Suprapubic skin (tissue), 4 donors: Measurements from ENCODE around the gene SLC25A24. TPM values are rescaled to one million over a fixed set of nuclear protein-coding genes. Genes with fewer than 3 reads are reported as not detected.
"Not testable (repeated sequence)": the region's sequence is repeated elsewhere in the genome, so short reads cannot be mapped to it uniquely, and the experiment has no call there.

ENCODE experiments used
- DNase-seq, 2 donors: peaks; one replicate each; pipeline ENCODE4 v3.0.0-alpha.2; 2019; ENCODE audit warnings: low spot score in 2 of 2
- H3K27ac ChIP-seq: fragments of 200-600 bp; sonication (generic); one replicate; pipeline ENCODE4 v1.5.1; 2019
- H3K27me3 ChIP-seq: fragments of 200-600 bp; sonication (generic); one replicate; pipeline ENCODE4 v1.5.1; 2019
- H3K36me3 ChIP-seq: fragments of 200-600 bp; sonication (generic); one replicate; pipeline ENCODE4 v1.5.1; 2019
- H3K4me1 ChIP-seq: fragments of 200-600 bp; sonication (generic); one replicate; pipeline ENCODE4 v1.5.1; 2019
- H3K4me3 ChIP-seq: fragments of 200-600 bp; sonication (generic); one replicate; pipeline ENCODE4 v1.5.1; 2019; ENCODE audit warnings: mild to moderate bottlenecking
- H3K9me3 ChIP-seq: fragments of 200-600 bp; sonication (generic); one replicate; pipeline ENCODE4 v1.5.1; 2019
- CTCF ChIP-seq, 2 donors: fragments of 200-600 bp in 1 of 2; fragments of 450-650 bp in 1 of 2; sonication (generic) in 1 of 2; IDR thresholded peaks; one replicate each; pipeline ENCODE4 v1.5.1; 2016 to 2019; ENCODE audit warnings: antibody characterized with exemption in 2 of 2, mild to moderate bottlenecking in 1 of 2, moderate library complexity in 1 of 2
- EP300 ChIP-seq: sonication (generic); formaldehyde crosslinking; IDR thresholded peaks from one replicate; pipeline ENCODE4 v1.6.1; 2017; ENCODE audit warnings: antibody characterized with exemption
- POLR2A ChIP-seq, 2 donors: fragments of 450-650 bp; IDR thresholded peaks; one replicate each; pipeline ENCODE4 v1.6.1; 2017; ENCODE audit warnings: antibody characterized with exemption in 2 of 2, mild to moderate bottlenecking in 2 of 2, moderate library complexity in 2 of 2
- POLR2AphosphoS5 ChIP-seq, 3 donors: sonication (generic); formaldehyde crosslinking; IDR thresholded peaks; one replicate each; pipeline ENCODE4 v1.6.1; 2017; ENCODE audit warnings: antibody characterized with exemption in 3 of 3
- WGBS: methylation state at CpG from one replicate; pipeline ENCODE4 v1.1.5; 2018; 5-methylcytosine and 5-hydroxymethylcytosine counted together
- total RNA-seq, 4 donors: library from RNA; depleted of rRNA; stranded (reverse); fragments of >200 nt; gene quantifications; one replicate each; pipeline ENCODE4 v1.1.0, GENCODE V29; 2016

SLC25A24 gene
- total RNA-seq, 4 donors from 2014 or later, result 13.6 to 17.7 (median 16.2) TPM

- H3K27me3 ChIP-seq, H3K9me3 ChIP-seq, H3K4me3 ChIP-seq, H3K27ac ChIP-seq, H3K4me1 ChIP-seq, DNase-seq: not testable (repeated sequence)
- WGBS, result 82% methylated on average over 1 of the region's 1 CpG
- peaks cover 16% of the 10 kb centered on the region for H3K36me3 ChIP-seq
These were observed 68.9 kb downstream of the SLC25A24 start for GRCh38 chr1:108131281-108131680.

DNA sequence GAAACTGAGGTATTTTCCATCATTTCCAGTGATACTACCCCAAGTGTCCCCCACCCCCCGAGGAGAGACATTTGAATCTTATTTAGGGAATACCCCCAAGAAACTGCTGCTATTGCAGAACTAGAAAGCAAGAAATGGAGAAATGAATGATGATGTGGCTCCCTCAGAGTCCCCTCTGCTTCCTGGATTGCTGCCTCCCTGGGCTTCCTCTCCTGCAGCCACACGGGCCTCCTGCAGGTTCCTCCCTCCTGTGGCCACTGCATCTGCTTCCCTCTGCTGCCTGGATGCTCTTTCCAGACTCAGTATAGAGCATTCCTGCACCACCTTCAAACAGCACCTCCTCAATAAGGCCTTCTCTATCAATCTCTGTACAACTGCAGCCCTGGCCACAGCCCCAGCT is 69.3 kb downstream of the SLC25A24 start:
- H3K27ac ChIP-seq, result no peak overlapping the region
- TF ChIP-seq POLR2AphosphoS5 (IDR thresholded peaks at IDR 0.05) (no peak), POLR2A (IDR thresholded peaks at IDR 0.05) (no peak), EP300 (no peak), CTCF (IDR thresholded peaks at IDR 0.05) (no peak)
- 66% methylated on average over 2 of the region's 2 CpGs for WGBS
- no peaks in the 10 kb centered on the region for H3K4me1 ChIP-seq
- no peaks in the 10 kb centered on the region for H3K9me3 ChIP-seq
- peaks cover 11% of the 10 kb centered on the region for H3K36me3 ChIP-seq
- H3K4me3 ChIP-seq, result no peak overlapping the region
- H3K27me3 ChIP-seq, result no peaks in the 10 kb centered on the region
- no peak for DNase-seq

GRCh38 chr1:108129999-108130398 is 70.1 kb downstream of the SLC25A24 start:
- Histone ChIP-seq H3K9me3 (no peaks in the 10 kb centered on the region), H3K27me3 (no peaks in the 10 kb centered on the region), H3K27ac (no peak overlapping the region), H3K4me1 (no peaks in the 10 kb centered on the region), H3K4me3 (no peak overlapping the region), H3K36me3 (peaks cover 7% of the 10 kb centered on the region)
- 86% methylated on average over 4 of the region's 4 CpGs for WGBS
- DNase-seq, result no peak
- TF ChIP-seq EP300 (no peak), POLR2AphosphoS5 (IDR thresholded peaks at IDR 0.05) (no peak), POLR2A (IDR thresholded peaks at IDR 0.05) (no peak), CTCF (IDR thresholded peaks at IDR 0.05) (no peak)

GRCh38 chr1:108125312-108126138 is 74.6 kb downstream of the SLC25A24 start:
- WGBS, result 8% methylated on average over 7 of the region's 7 CpGs
- peak in 1 of 2 donors; percentile 82 for DNase-seq

GRCh38 chr1:108124622-108125311 is 75.4 kb downstream of the SLC25A24 start:
- Histone ChIP-seq H3K9me3 (no peaks in the 10 kb centered on the region), H3K4me3 (no peak overlapping the region), H3K4me1 (no peaks in the 10 kb centered on the region), H3K27me3 (no peaks in the 10 kb centered on the region), H3K36me3 (no peaks in the 10 kb centered on the region), H3K27ac (no peak overlapping the region)
- DNase-seq, result no peak
- no peak for TF ChIP-seq POLR2AphosphoS5 (IDR thresholded peaks at IDR 0.05)
- TF ChIP-seq EP300, result no peak
- no peak for TF ChIP-seq CTCF (IDR thresholded peaks at IDR 0.05)
- no peak for TF ChIP-seq POLR2A (IDR thresholded peaks at IDR 0.05)
- 87% methylated on average over 12 of the region's 12 CpGs for WGBS

More at GRCh38 chr1:108125312-108126138, 74.6 kb downstream of the SLC25A24 start:
- TF ChIP-seq POLR2A (IDR thresholded peaks at IDR 0.05) (no peak), CTCF (IDR thresholded peaks at IDR 0.05) (peak; percentile 87 to 93)
- no peaks in the 10 kb centered on the region for H3K9me3 ChIP-seq
- no peak overlapping the region for H3K27ac ChIP-seq
- H3K4me3 ChIP-seq, result no peak overlapping the region
- H3K27me3 ChIP-seq, result no peaks in the 10 kb centered on the region
- H3K36me3 ChIP-seq, result no peaks in the 10 kb centered on the region
- H3K4me1 ChIP-seq, result no peaks in the 10 kb centered on the region
